NCI-H1694 (cell line): Measurements from ENCODE around the gene COL6A3.

ENCODE experiments used
- DNase-seq: peaks from one replicate; lab custom pipeline; 2025; lab: John Stamatoyannopoulos, UW

The COL6A3 gene

DNA sequence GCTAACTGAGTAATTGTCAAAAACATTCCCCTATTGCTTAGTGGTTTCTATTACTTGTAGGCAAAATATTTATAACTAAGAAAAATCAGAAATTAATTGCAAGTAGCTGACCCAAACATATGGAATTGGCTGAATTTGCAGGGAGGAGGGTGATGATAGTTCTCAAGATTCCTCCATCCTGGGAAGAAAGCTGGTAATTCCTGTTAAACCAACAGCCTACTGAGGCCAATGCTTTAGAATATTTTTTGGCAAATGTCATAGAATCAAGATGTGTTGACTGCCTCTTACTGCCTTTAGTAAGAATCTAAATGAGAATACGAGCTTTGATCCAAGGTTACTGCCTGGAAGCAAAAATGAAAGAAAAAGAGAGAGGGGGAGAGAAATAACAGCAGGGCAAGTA, 120.0 kb downstream of the COL6A3 start:
- no peak for DNase-seq

DNA sequence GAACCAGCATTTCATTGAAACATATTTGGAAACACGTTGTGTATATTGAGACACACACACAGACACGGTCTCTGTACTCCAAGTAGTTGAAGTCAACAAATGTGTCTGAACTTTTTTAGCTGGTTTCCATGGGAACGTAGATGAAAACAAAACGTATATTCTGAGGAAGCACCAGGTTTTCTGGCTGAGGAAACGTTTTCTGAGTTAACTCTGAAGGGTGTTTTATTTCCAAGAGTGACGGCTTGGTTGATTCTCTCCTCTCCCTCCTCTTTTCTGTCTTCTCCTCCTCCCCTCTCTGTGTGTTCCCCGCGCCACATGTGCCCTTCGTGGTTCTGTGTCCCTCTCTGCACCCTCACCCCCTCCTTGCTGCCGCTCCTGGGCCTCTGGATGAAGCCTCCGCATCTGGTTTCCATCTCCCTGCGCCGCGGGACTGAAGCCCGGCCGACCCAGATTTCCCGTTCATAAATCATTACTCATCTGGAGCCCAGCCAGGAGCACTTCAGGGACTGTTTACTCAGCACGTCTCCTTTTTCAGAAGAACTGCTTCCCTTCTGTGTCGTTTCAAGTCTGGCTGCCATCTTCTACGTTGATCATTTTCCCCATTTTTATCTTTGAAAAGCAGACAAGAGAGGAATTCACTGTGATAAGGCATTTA, 122.7 kb downstream of the COL6A3 start:
- peak; percentile 92 for DNase-seq

- DNase-seq, result no peak
Measured at GRCh38 chr2:237290261-237290660, 123.7 kb downstream of the COL6A3 start.

DNA sequence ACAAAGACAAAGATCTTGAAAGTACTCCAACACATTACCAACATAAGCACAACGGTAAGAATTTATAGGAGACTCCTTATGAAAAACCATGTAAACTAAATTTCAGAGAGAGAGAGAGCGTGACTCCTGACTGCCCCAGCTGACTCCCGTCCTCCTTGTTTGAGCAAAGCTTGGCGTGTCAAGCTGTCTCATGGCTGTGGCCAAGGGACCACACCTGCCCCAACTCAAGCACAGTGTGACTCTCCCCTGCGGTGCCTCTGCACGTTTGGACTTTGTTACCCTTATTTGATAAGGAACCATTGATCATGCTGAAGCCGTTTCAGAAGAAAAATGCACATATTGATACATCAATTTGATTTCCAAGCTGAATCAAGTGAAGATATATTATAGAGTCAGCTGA, 124.8 kb downstream of the COL6A3 start:
- no peak for DNase-seq

GRCh38 chr2:237287872-237288271, 126.1 kb downstream of the COL6A3 start:
- DNase-seq, result no peak

GRCh38 chr2:237283131-237283928, 130.6 kb downstream of the COL6A3 start:
- no peak for DNase-seq

DNA sequence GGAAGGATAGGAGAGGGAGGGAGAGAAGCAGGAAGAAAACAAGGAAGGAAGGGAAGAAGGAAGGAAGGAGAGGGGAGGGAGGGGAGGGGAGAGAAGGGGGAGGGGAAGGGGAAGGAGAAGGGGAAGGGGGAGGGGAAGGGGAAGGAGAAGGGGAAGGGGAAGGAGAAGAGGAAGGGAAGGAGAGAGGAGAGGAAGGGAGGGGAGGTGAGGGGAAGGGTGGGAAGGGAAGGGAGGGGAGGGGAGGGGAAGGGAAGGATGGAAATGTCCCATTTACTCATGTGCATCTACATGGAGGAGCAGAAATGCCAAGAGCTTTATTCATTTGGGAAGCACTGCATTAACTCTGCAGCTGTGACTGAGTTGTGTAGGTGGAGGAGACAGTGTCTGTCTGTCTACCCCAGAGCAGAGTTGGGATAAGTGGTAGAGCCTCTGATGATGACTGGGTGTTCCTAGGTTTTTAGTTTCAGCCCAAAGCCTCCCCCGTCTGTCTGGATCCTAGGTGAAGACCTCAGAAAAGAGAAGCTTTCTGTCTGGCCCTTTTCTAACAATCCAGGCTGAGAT, 131.3 kb downstream of the COL6A3 start:
- no peak for DNase-seq

- no peak for DNase-seq
Measured at GRCh38 chr2:237281836-237282306, 132.1 kb downstream of the COL6A3 start.

DNA sequence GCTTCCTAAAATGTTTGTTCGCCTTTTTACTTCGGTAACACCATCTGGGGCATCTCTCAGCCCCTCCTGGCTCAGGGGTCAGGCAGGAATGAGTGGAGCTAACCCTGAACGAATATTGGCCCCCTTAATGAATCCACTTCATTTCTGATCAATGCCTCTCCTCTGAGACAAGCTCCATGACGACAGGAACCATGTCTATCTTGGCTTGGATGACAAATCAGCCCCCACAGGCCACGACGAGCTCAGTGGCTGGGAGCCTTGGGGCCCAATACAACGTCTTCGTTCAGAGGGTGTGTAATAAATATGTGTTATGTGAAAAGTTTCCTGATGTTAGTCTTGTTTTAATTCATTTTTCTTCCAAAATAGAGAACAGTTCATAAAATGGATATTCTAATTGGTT, 133.0 kb downstream of the COL6A3 start:
- no peak for DNase-seq

GRCh38 chr2:237280229-237280628, 133.7 kb downstream of the COL6A3 start:
- no peak for DNase-seq

DNA sequence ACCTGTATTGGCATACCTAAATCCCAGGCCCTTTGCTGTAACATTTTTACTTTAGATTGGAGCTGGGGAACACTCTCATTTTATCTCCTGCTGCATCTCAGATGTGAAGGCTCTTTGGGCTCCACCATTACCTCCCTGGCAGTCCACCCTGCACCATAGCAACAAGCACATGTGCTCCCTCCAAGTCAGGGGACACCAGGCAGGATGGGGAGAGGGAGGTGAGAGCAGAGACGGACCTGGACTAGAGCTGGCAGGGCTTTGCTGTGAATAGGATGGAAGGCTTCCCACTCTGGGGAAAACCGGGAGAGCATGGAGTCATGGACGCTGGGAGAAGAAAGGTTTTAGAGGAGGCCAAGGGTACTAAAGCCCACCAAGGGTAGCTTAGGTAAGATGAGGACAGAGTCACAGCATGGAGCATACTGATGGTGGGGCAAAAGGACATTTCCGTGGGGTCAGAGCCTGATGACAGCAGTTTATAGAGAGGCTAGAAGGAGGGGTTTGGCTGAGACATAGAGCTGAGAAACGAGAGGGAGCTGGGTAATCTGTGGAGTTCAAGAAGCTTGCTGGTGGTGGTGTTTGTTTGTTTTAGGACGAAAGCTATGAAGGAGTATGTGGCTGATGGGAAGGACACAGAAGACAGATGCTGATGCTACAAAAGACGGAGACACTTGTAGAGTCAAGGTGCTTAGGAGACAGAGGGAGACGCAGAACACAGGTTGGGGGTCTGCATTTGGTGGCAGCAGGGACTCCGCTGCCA, 134.8 kb downstream of the COL6A3 start:
- no peak for DNase-seq

- DNase-seq, result no peak
Measured at GRCh38 chr2:237278568-237278967, 135.4 kb downstream of the COL6A3 start.

DNA sequence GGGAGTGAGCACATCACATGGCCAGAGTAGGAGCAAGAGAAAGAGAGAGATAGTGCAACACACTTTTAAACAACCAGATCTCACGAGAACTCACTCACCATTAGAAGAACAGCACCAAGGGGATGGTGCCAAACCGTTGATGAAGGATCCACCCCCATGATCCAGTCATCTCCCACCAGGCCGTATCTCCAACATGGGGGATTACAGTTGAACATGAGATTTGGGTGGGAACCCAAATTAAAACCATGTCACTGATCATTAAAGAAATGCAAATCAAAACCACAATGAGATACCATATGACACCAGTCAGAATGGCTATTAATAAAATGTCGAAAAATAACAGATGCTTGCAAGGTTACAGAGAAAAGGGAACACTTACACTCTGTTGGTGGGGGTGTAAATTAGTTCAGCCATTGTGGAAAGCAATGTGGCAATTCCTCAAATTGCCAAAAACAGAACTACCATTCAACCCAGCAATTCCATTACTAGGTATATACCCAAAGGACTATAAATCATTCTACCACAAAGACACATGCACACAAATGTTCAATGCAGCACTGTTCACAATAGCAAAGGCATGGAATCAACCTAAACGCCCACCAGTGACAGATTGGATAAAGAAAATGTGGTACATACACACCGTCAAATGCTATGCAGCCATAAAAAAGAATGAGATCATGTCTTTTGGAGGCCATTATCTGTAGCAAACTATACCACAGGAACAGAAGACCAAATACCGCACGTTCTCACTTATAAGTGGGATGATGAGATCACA, 137.1 kb downstream of the COL6A3 start:
- no peak for DNase-seq
